AG09309 (cell line): ENCODE data around the gene SAC3D1.
A peak's percentile ranks its signal among the peaks of the same experiment; 100 is the strongest.

Experiments
- DNase-seq: peaks from one replicate; pipeline ENCODE4 v3.0.0-alpha.2; 2010; ENCODE audit warnings: low read depth
- H3K4me3 ChIP-seq: 2 replicates; pipeline ENCODE4 v1.5.1; 2011; ENCODE audit warnings: mild to moderate bottlenecking, low read depth, low read length, moderate library complexity; ENCODE audit not compliant: control insufficient read depth
- CTCF ChIP-seq: IDR thresholded peaks from 2 replicates; pipeline ENCODE4 v1.5.1; 2011; ENCODE audit warnings: mild to moderate bottlenecking, low read depth, low read length, inconsistent platforms; ENCODE audit not compliant: insufficient read depth, control insufficient read depth; ENCODE audit errors: missing control alignments

Gene SAC3D1

DNA sequence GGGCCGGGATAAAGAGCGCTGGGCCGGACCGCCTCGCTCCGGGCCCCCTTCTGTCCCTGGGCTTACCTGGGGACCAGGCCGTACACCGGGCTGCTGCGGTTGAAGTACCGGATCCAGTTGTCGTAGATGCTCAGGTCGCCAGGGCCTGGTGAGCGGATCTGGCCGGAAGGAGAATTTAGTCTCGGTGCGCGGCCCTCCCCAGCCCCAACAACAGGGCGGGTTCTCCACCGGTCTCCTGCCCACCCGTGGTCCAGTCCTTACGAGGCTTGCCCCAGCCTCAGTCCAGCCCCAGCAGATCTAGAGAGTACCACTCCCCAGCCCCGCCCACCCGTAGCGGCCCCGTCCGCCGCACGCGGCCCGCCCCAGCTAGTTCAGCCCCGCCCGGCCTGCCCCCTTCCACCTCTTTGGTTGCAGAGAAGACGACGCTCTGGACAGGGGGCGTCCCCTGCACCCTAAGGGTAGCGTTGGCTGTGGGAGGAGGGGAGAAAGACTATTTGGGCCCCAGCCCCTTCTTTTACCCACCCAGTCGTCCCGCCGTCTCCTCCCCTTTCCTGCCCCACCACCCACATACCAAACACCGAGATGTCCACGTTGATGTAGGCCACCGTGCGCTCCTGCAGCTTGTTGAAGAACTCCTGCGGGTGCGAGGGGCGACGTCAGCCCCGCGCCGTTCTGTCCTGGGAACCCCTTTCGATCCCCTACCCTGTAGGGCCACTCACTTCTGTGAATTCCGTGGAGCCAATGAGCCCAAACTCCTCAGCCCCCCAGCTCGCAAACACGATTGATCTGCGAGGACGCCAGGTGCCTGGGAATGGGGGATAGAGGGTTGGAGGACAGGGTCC, 6.8 kb downstream of the SAC3D1 start:
- TF ChIP-seq CTCF = no peak
- H3K4me3 ChIP-seq = peak overlapping the region; percentile 50
- DNase-seq = no peak

- H3K4me3 ChIP-seq = no peak overlapping the region
- DNase-seq = no peak
- TF ChIP-seq CTCF = no peak
Measured at GRCh38 chr11:65051398-65051858, 10.4 kb downstream of the SAC3D1 start.

DNA sequence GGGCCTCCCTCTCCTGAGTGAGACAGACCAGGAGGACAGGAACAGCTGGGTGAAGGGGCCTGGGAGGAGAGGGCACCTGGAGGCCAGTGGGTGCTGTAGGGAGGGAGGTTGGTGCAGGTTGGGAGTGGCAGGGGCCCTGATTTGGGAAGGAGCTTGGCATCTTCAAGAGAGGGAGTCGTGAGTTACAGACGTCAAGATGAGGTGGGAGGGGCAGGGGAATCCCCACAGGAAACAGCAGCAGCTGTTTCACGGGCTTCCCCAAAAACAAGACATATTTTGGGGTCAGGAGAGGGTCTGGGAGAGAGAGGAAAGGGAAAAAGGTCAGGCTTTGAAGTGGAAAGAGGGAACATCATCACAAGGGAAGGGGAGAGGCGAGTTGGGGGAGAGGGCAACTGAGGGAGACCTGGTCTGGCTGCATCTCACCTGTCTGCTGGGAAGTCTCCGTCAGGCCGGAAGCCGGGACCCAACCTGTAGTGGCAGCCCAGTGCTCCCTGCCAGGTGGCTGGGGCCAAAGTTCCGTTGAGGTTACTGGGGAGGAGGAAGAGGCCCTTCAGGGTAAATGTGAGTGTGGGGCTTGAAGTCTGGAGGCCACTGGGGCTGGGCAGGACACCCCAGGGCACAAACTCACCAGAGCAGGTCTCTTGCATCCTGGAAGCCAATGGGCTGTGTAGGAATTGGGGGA, 13.0 kb downstream of the SAC3D1 start:
- TF ChIP-seq CTCF = no peak
- H3K4me3 ChIP-seq = no peak overlapping the region
- no peak for DNase-seq

DNA sequence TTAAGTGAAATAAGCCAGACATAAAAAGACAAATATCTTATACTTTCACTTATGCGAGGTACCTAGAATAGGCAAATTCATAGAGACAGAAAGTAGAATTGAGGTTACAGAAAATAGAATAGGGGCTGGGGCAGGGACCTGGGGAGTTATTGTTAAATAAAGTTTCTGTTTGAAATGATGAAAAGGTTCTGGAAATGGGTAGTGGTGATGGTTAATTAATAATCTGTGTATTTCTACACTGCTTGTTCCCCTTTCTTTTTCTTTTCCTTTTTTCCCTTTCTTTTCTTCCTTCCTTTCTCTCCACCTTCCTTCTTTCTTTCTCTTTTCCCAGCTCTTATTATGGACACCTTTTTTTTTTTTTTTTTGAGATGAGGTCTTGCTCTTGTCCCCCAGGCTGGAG, 14.5 kb downstream of the SAC3D1 start:
- no peak for TF ChIP-seq CTCF
- H3K4me3 ChIP-seq = no peak overlapping the region
- no peak for DNase-seq

- DNase-seq = no peak
- H3K4me3 ChIP-seq = no peak overlapping the region
- TF ChIP-seq CTCF = no peak
Measured at GRCh38 chr11:65056999-65057398, 16.0 kb downstream of the SAC3D1 start.

DNA sequence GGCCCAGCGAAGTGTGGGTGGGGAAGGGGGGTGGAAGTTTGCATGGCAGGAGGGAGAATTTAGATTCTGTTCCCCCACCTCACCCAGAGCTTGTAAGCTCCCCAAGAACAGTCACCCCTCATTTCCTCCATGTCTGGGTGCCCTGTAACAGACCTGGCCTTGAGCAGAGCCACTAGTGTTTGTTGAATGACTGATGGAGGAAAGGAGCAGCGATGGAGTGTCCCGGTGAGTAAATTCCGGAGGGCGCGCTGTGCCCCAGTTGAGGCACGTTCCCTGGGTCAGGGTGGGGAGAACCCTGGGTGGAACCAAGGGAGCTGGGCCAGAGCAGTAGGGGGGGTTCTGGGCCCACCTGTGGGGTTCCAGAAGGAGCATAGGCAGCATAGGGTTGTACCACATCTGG, 16.5 kb downstream of the SAC3D1 start:
- no peak overlapping the region for H3K4me3 ChIP-seq
- no peak for DNase-seq
- TF ChIP-seq CTCF = no peak
